GM23338 (cell line): ENCODE results near the gene CACNA2D1. TPM values are rescaled to one million over a fixed set of nuclear protein-coding genes. Genes with fewer than 3 reads are reported as not detected.
A peak's percentile ranks its signal among the peaks of the same experiment; 100 is the strongest.

Experiments
- ATAC-seq: fragments of 200-7000 bp; cut with Tn5 transposase; 3 replicates; pipeline ENCODE4 v1.9.1; 2020
- DNase-seq: peaks from one replicate; pipeline ENCODE4 v3.0.0-alpha.2; 2015; ENCODE audit warnings: low spot score
- H2AFZ ChIP-seq: fragments of 200-600 bp; sonication (generic); 2 replicates; pipeline ENCODE4 v1.8.0; 2016; ENCODE audit warnings: antibody characterized with exemption, mild to moderate bottlenecking, moderate library complexity
- H3F3A ChIP-seq: fragments of 200-600 bp; sonication (generic); replicated peaks from 2 replicates; pipeline ENCODE4 v1.8.0; 2017; ENCODE audit warnings: antibody characterized with exemption, mixed run types, low read depth
- H3K27ac ChIP-seq: fragments of 200-600 bp; sonication (generic); 2 replicates; pipeline ENCODE4 v1.6.1; 2016; ENCODE audit warnings: low read depth
- H3K27me3 ChIP-seq: fragments of 200-600 bp; sonication (generic); 2 replicates; pipeline ENCODE4 v1.8.0; 2016; ENCODE audit warnings: mild to moderate bottlenecking, mixed run types, moderate library complexity; ENCODE audit not compliant: insufficient read depth
- H3K36me3 ChIP-seq: fragments of 200-600 bp; sonication (generic); 2 replicates; pipeline ENCODE4 v1.8.0; 2016; ENCODE audit warnings: mild to moderate bottlenecking; ENCODE audit not compliant: insufficient read depth
- H3K4me1 ChIP-seq: fragments of 200-600 bp; sonication (generic); 2 replicates; pipeline ENCODE4 v1.8.0; 2016; ENCODE audit warnings: mild to moderate bottlenecking, moderate library complexity; ENCODE audit not compliant: insufficient read depth
- H3K4me2 ChIP-seq: fragments of 200-600 bp; sonication (generic); 2 replicates; pipeline ENCODE4 v1.7.1; 2017; ENCODE audit warnings: mixed run types
- H3K4me3 ChIP-seq: fragments of 200-600 bp; sonication (generic); 2 replicates; pipeline ENCODE4 v1.6.1; 2016; ENCODE audit warnings: mixed run types
- H3K79me2 ChIP-seq: fragments of 200-600 bp; sonication (generic); replicated peaks from 2 replicates; pipeline ENCODE4 v1.8.0; 2017; ENCODE audit warnings: mild to moderate bottlenecking; ENCODE audit not compliant: insufficient read depth
- H3K9me2 ChIP-seq: fragments of 200-600 bp; sonication (generic); 2 replicates; pipeline ENCODE4 v1.8.0; 2017; ENCODE audit not compliant: insufficient read depth
- H4K20me1 ChIP-seq: fragments of 200-600 bp; sonication (generic); replicated peaks from 2 replicates; pipeline ENCODE4 v1.8.0; 2017; ENCODE audit warnings: mild to moderate bottlenecking; ENCODE audit not compliant: insufficient read depth
- H3K27ac Mint-ChIP-seq: 2 replicates; pipeline ENCODE4 v1.8.0; 2020; ENCODE audit warnings: inconsistent platforms, mild to moderate bottlenecking, moderate library complexity, mixed read lengths
- H3K27me3 Mint-ChIP-seq: 3 replicates; pipeline ENCODE4 v1.8.0; 2022; ENCODE audit warnings: low read depth, mild to moderate bottlenecking, moderate library complexity, mixed read lengths, inconsistent platforms; ENCODE audit not compliant: insufficient read depth, poor library complexity
- H3K36me3 Mint-ChIP-seq: 3 replicates; pipeline ENCODE4 v1.8.0; 2021; ENCODE audit warnings: low read depth, mild to moderate bottlenecking, inconsistent platforms, moderate library complexity, mixed read lengths
- H3K4me1 Mint-ChIP-seq: 3 replicates; pipeline ENCODE4 v1.8.0; 2020; ENCODE audit warnings: mild to moderate bottlenecking, inconsistent platforms, mixed read lengths
- H3K4me3 Mint-ChIP-seq: 3 replicates; pipeline ENCODE4 v1.8.0; 2021; ENCODE audit warnings: moderate library complexity, mild to moderate bottlenecking, inconsistent platforms, mixed read lengths
- H3K9me3 Mint-ChIP-seq: 3 replicates; pipeline ENCODE4 v1.8.0; 2020; ENCODE audit warnings: moderate library complexity, mild to moderate bottlenecking, inconsistent platforms, mixed read lengths
- CREB1 ChIP-seq: fragments of 250-450 bp; sonication (Bioruptor Pico); IDR thresholded peaks from 2 replicates; pipeline ENCODE4 v1.5.0; 2020; ENCODE audit warnings: low read depth, mild to moderate bottlenecking, moderate library complexity
- CTCF ChIP-seq, 2 experiments: fragments of 200-600 bp in 1 of 2; sonication (generic) in 1 of 2; conservative IDR thresholded peaks; 2 replicates each; pipeline versions ENCODE4 v1.5.1 to v1.6.1; 2016 to 2017; ENCODE audit warnings: antibody characterized with exemption in 2 of 2, low read depth in 2 of 2, mild to moderate bottlenecking in 2 of 2, moderate library complexity in 1 of 2
- ETS1 ChIP-seq: IDR thresholded peaks from 2 replicates; pipeline ENCODE4 v1.6.1; 2016; ENCODE audit warnings: antibody characterized with exemption
- EZH2 ChIP-seq: fragments of 200-600 bp; sonication (generic); IDR thresholded peaks from one replicate; pipeline ENCODE4 v1.8.0; 2017; ENCODE audit warnings: antibody characterized with exemption, mild to moderate bottlenecking, low read depth; ENCODE audit not compliant: unreplicated experiment
- EZH2phosphoT487 ChIP-seq: fragments of 200-600 bp; sonication (generic); IDR thresholded peaks from one replicate; pipeline ENCODE4 v1.8.1; 2018; ENCODE audit warnings: antibody characterized with exemption; ENCODE audit not compliant: unreplicated experiment
- NANOG ChIP-seq: IDR thresholded peaks from 2 replicates; pipeline ENCODE4 v1.6.1; 2016; ENCODE audit warnings: antibody characterized with exemption, borderline replicate concordance
- POLR2AphosphoS5 ChIP-seq: IDR thresholded peaks from 2 replicates; pipeline ENCODE4 v1.6.1; 2016; ENCODE audit warnings: antibody characterized with exemption, low read depth
- ZNF331 ChIP-seq: fragments of 250-450 bp; sonication (Bioruptor Pico); IDR thresholded peaks from 2 replicates; pipeline ENCODE4 v1.5.0; 2020; ENCODE audit warnings: low read depth, mild to moderate bottlenecking, moderate library complexity
- ZNF462 ChIP-seq: fragments of 250-450 bp; sonication (Bioruptor Pico); IDR thresholded peaks from 2 replicates; pipeline ENCODE4 v1.5.0; 2020; ENCODE audit warnings: mild to moderate bottlenecking, moderate library complexity
- polyA plus RNA-seq: library from polyadenylated mRNA; unstranded; fragments of >200 nt; fragmentation: Nextera tagmentation; extraction: Ambion mirVana; gene quantifications from 2 replicates; pipeline ENCODE4 v1.2.1, GENCODE V29; 2016
- total RNA-seq: library from RNA; depleted of rRNA; stranded (reverse); fragments of >200 nt; shearing (Covaris generic); gene quantifications from 2 replicates; pipeline ENCODE4 v1.2.3, GENCODE V29; 2014

CACNA2D1 gene
- total and polyA plus RNA-seq, 2 experiments from 2014 or later = 7.0 to 20.4 TPM

- TF ChIP-seq ZNF331 (CRISPR knock-in tag) (no peak), EZH2 (no peak), CTCF (conservative IDR thresholded peaks at IDR 0.05; ENCODE audit: low read depth in 2 of 2) (no peak), ETS1 (no peak), CREB1 (CRISPR knock-in tag) (no peak), POLR2AphosphoS5 (no peak), NANOG (no peak)
Measured at GRCh38 chr7:82241356-82241755, 202.2 kb downstream of the CACNA2D1 start (continued).

- Mint-ChIP-seq H3K36me3 (no peaks in the 10 kb centered on the region), H3K9me3 (no peaks in the 10 kb centered on the region), H3K27me3 (no peaks in the 10 kb centered on the region), H3K4me1 (peaks cover 24% of the 10 kb centered on the region), H3K27ac (peak overlapping the region; percentile 61), H3K4me3 (no peak overlapping the region)
- no peak overlapping the region for H3K27ac ChIP-seq
- no peak for DNase-seq
- no peaks in the 10 kb centered on the region for H4K20me1 ChIP-seq
- H3K4me1 ChIP-seq = peaks cover 5% of the 10 kb centered on the region
- TF ChIP-seq ZNF331 (CRISPR knock-in tag) (no peak), EZH2 (no peak), EZH2phosphoT487 (no peak), POLR2AphosphoS5 (no peak), CTCF (conservative IDR thresholded peaks at IDR 0.05; ENCODE audit: low read depth in 2 of 2) (no peak), NANOG (no peak), ZNF462 (CRISPR knock-in tag) (no peak)
- ATAC-seq = no peak
- no peaks in the 10 kb centered on the region for H3F3A ChIP-seq
- no peaks in the 10 kb centered on the region for H3K79me2 ChIP-seq
- no peak overlapping the region for H2AFZ ChIP-seq
- no peak overlapping the region for H3K4me2 ChIP-seq
- H3K9me2 ChIP-seq = no peaks in the 10 kb centered on the region
- no peak overlapping the region for H3K4me3 ChIP-seq
- no peaks in the 10 kb centered on the region for H3K27me3 ChIP-seq
- no peaks in the 10 kb centered on the region for H3K36me3 ChIP-seq
Measured at GRCh38 chr7:82235713-82236112, 207.9 kb downstream of the CACNA2D1 start.
